GM23248 (cell line): ENCODE measurements around the gene B3GNT5. TPM values are rescaled to one million over a fixed set of nuclear protein-coding genes. Genes with fewer than 3 reads are reported as not detected.

Experiments
- DNase-seq: peaks from one replicate; pipeline ENCODE4 v3.0.0-alpha.2; 2015
- H2AFZ ChIP-seq: fragments of 200-600 bp; sonication (generic); 2 replicates; pipeline ENCODE4 v1.6.1; 2016; ENCODE audit warnings: antibody characterized with exemption
- H3F3A ChIP-seq: fragments of 200-600 bp; sonication (generic); 2 replicates; pipeline ENCODE4 v1.6.1; 2016; ENCODE audit warnings: mild to moderate bottlenecking, antibody characterized with exemption, mixed run types; ENCODE audit not compliant: insufficient read depth
- H3K27ac ChIP-seq: fragments of 200-600 bp; sonication (generic); 2 replicates; pipeline ENCODE4 v1.5.1; 2016; ENCODE audit warnings: mild to moderate bottlenecking
- H3K27me3 ChIP-seq: fragments of 200-600 bp; sonication (generic); replicated peaks from 2 replicates; pipeline ENCODE4 v1.6.1; 2016; ENCODE audit warnings: mild to moderate bottlenecking; ENCODE audit not compliant: insufficient read depth
- H3K36me3 ChIP-seq: fragments of 200-600 bp; sonication (generic); 2 replicates; pipeline ENCODE4 v1.6.1; 2016; ENCODE audit warnings: low read depth, mild to moderate bottlenecking
- H3K4me1 ChIP-seq: fragments of 200-600 bp; sonication (generic); 2 replicates; pipeline ENCODE4 v1.6.1; 2016; ENCODE audit warnings: mild to moderate bottlenecking; ENCODE audit not compliant: insufficient read depth
- H3K4me2 ChIP-seq: fragments of 200-600 bp; sonication (generic); one replicate; pipeline ENCODE4 v1.6.1; 2016; ENCODE audit warnings: mild to moderate bottlenecking; ENCODE audit not compliant: unreplicated experiment
- H3K4me3 ChIP-seq: fragments of 200-600 bp; sonication (generic); 2 replicates; pipeline ENCODE4 v1.5.1; 2016; ENCODE audit warnings: mild to moderate bottlenecking
- H3K79me2 ChIP-seq: fragments of 200-600 bp; sonication (generic); 2 replicates; pipeline ENCODE4 v1.6.1; 2016; ENCODE audit warnings: mild to moderate bottlenecking; ENCODE audit not compliant: insufficient read depth
- H3K9ac ChIP-seq: fragments of 200-600 bp; sonication (generic); 2 replicates; pipeline ENCODE4 v1.6.1; 2016; ENCODE audit warnings: mild to moderate bottlenecking
- H3K9me2 ChIP-seq: fragments of 200-600 bp; sonication (generic); 2 replicates; pipeline ENCODE4 v1.6.1; 2016; ENCODE audit warnings: mixed run types, mild to moderate bottlenecking, moderate library complexity; ENCODE audit not compliant: insufficient read depth
- H3K9me3 ChIP-seq: fragments of 200-600 bp; sonication (generic); one replicate; pipeline ENCODE4 v1.6.1; 2017; ENCODE audit warnings: low read depth
- H4K20me1 ChIP-seq: fragments of 200-600 bp; sonication (generic); 2 replicates; pipeline ENCODE4 v1.6.0; 2016; ENCODE audit not compliant: insufficient read depth
- EZH2 ChIP-seq: fragments of 200-600 bp; sonication (generic); IDR thresholded peaks from 2 replicates; pipeline ENCODE4 v1.6.1; 2018; ENCODE audit warnings: antibody characterized with exemption, mild to moderate bottlenecking; ENCODE audit not compliant: insufficient read depth, poor library complexity, severe bottlenecking
- EZH2phosphoT487 ChIP-seq: fragments of 200-600 bp; sonication (generic); IDR thresholded peaks from 2 replicates; pipeline ENCODE4 v1.6.1; 2018; ENCODE audit warnings: antibody characterized with exemption, moderate library complexity, mild to moderate bottlenecking, low read depth; ENCODE audit not compliant: insufficient read depth
- WGBS, 2 experiments: methylation state at CpG; one replicate each; pipeline ENCODE4 v1.1.6; 2015 to 2017; ENCODE audit warnings: low lambda C conversion rate in 2 of 2, low coverage in 1 of 2; ENCODE audit errors: missing lambda C conversion rate in 2 of 2; 5-methylcytosine and 5-hydroxymethylcytosine counted together
- in situ Hi-C: fragments of 300-500 bp; cut with MboI; formaldehyde crosslinking; loops from 2 replicates; pipeline ENCODE4 v1.15.0; 2020
- polyA plus RNA-seq: library from polyadenylated mRNA; unstranded; fragments of >200 nt; fragmentation: Nextera tagmentation; extraction: Ambion mirVana; gene quantifications from 2 replicates; pipeline ENCODE4 v1.2.1, GENCODE V29; 2016
- total RNA-seq: library from RNA; depleted of rRNA; stranded (reverse); fragments of >200 nt; shearing (Covaris generic); gene quantifications from 2 replicates; pipeline ENCODE4 v1.2.3, GENCODE V29; 2014

Gene B3GNT5
- total and polyA plus RNA-seq, 2 experiments from 2014 or later: 1.3 to 1.8 TPM

GRCh38 chr3:183309276-183309675 lies 56.2 kb downstream of the B3GNT5 start:
- H3K4me3 ChIP-seq: no peak overlapping the region
- H3K4me2 ChIP-seq: no peak overlapping the region
- no peaks in the 10 kb centered on the region for H3K27me3 ChIP-seq
- no peak overlapping the region for H2AFZ ChIP-seq
- no peaks in the 10 kb centered on the region for H3F3A ChIP-seq
- TF ChIP-seq EZH2: no peak
- TF ChIP-seq EZH2phosphoT487: no peak
- no peak overlapping the region for H3K27ac ChIP-seq
- H3K79me2 ChIP-seq: no peaks in the 10 kb centered on the region
- H3K9ac ChIP-seq: no peak overlapping the region
- WGBS, 2 experiments: 34 to 41% methylated on average over 5 of the region's 5 CpGs
- no peaks in the 10 kb centered on the region for H3K9me3 ChIP-seq
- no peak for DNase-seq
- H3K4me1 ChIP-seq: peaks cover 7% of the 10 kb centered on the region; the same call in 1 of the 2 replicates
- in situ Hi-C loops: no loop called here
- H3K9me2 ChIP-seq: no peaks in the 10 kb centered on the region
- H4K20me1 ChIP-seq: no peaks in the 10 kb centered on the region
- no peaks in the 10 kb centered on the region for H3K36me3 ChIP-seq

- no peak overlapping the region for H3K4me2 ChIP-seq
- no peak overlapping the region for H2AFZ ChIP-seq
- H3F3A ChIP-seq: no peaks in the 10 kb centered on the region
- no peak overlapping the region for H3K27ac ChIP-seq
- no peaks in the 10 kb centered on the region for H4K20me1 ChIP-seq
- no peaks in the 10 kb centered on the region for H3K79me2 ChIP-seq
- no peaks in the 10 kb centered on the region for H3K9me2 ChIP-seq
- no peaks in the 10 kb centered on the region for H3K36me3 ChIP-seq
- TF ChIP-seq EZH2phosphoT487 (no peak), EZH2 (no peak)
- no peak overlapping the region for H3K9ac ChIP-seq
- no peak for DNase-seq
- WGBS, 2 experiments: 85 to 88% methylated on average over 3 of the region's 3 CpGs
- in situ Hi-C loops: no loop called here
- H3K4me1 ChIP-seq: peaks cover 7% of the 10 kb centered on the region; the same call in 1 of the 2 replicates
- no peaks in the 10 kb centered on the region for H3K27me3 ChIP-seq
- H3K9me3 ChIP-seq: no peaks in the 10 kb centered on the region
- H3K4me3 ChIP-seq: no peak overlapping the region
Measured at GRCh38 chr3:183310936-183311335, 57.9 kb downstream of the B3GNT5 start.

GRCh38 chr3:183312433-183312832 lies 59.4 kb downstream of the B3GNT5 start:
- Histone ChIP-seq H3F3A (no peaks in the 10 kb centered on the region), H3K27me3 (no peaks in the 10 kb centered on the region), H3K9me2 (no peaks in the 10 kb centered on the region), H3K4me3 (no peak overlapping the region), H3K9ac (no peak overlapping the region), H3K4me2 (no peak overlapping the region), H3K9me3 (no peaks in the 10 kb centered on the region), H4K20me1 (no peaks in the 10 kb centered on the region), H3K79me2 (no peaks in the 10 kb centered on the region), H3K4me1 (no peaks in the 10 kb centered on the region), H3K27ac (no peak overlapping the region), H2AFZ (no peak overlapping the region), H3K36me3 (no peaks in the 10 kb centered on the region)
- WGBS, 2 experiments: 88 to 93% methylated on average over 2 of the region's 2 CpGs
- in situ Hi-C loops: no loop called here
- no peak for DNase-seq
- TF ChIP-seq EZH2phosphoT487 (no peak), EZH2 (no peak)

GRCh38 chr3:183313351-183313750 lies 60.3 kb downstream of the B3GNT5 start:
- Histone ChIP-seq H3K27me3 (no peaks in the 10 kb centered on the region), H2AFZ (no peak overlapping the region), H3K4me3 (no peak overlapping the region), H3K9me2 (no peaks in the 10 kb centered on the region), H3K9ac (no peak overlapping the region), H4K20me1 (no peaks in the 10 kb centered on the region), H3K27ac (no peak overlapping the region), H3K4me2 (no peak overlapping the region), H3K79me2 (no peaks in the 10 kb centered on the region), H3K36me3 (no peaks in the 10 kb centered on the region), H3F3A (no peaks in the 10 kb centered on the region), H3K9me3 (no peaks in the 10 kb centered on the region), H3K4me1 (peaks cover 5% of the 10 kb centered on the region)
- in situ Hi-C loops: no loop called here
- TF ChIP-seq EZH2 (no peak), EZH2phosphoT487 (no peak)
- no peak for DNase-seq
- 87 to 88% methylated on average over 4 of the region's 4 CpGs for WGBS, 2 experiments

- DNase-seq: no peak
- Histone ChIP-seq H3K79me2 (no peaks in the 10 kb centered on the region), H3F3A (peaks cover 4% of the 10 kb centered on the region; the same call in 1 of the 2 replicates), H3K4me2 (no peak overlapping the region), H4K20me1 (no peaks in the 10 kb centered on the region), H3K36me3 (no peaks in the 10 kb centered on the region), H3K4me1 (peaks cover 9% of the 10 kb centered on the region), H3K9me3 (no peaks in the 10 kb centered on the region), H3K27ac (no peak overlapping the region), H3K4me3 (no peak overlapping the region), H3K27me3 (no peaks in the 10 kb centered on the region), H2AFZ (no peak overlapping the region), H3K9ac (no peak overlapping the region), H3K9me2 (no peaks in the 10 kb centered on the region)
- in situ Hi-C loops: no loop called here
- TF ChIP-seq EZH2 (no peak), EZH2phosphoT487 (no peak)
- WGBS, 2 experiments: 81 to 85% methylated on average over 7 of the region's 7 CpGs
Measured at GRCh38 chr3:183313764-183314163, 60.7 kb downstream of the B3GNT5 start.
